GM18868 (cell line): Measurements from ENCODE around the gene ZYX.

Experiments
- ATAC-seq: cut with Tn5 transposase; IDR thresholded peaks from one replicate; pipeline ENCODE4 v1.9.1; 2021; ENCODE audit warnings: mild to moderate bottlenecking, moderate library complexity; ENCODE audit not compliant: unreplicated experiment

The ZYX gene

GRCh38 chr7:143380646-143381426 is at the start of gene ZYX:
ZYX (plus strand) TSS chr7:143381345; CDS start chr7:143381572, 227 bp downstream.
- ATAC-seq = peak; percentile 80

- no peak for ATAC-seq
Observed at GRCh38 chr7:143334244-143334643, 46.9 kb upstream of the ZYX start.

GRCh38 chr7:143337216-143337615 is 43.9 kb upstream of the ZYX start:
- ATAC-seq = no peak

GRCh38 chr7:143341842-143342241 is 39.3 kb upstream of the ZYX start:
- ATAC-seq = no peak

- ATAC-seq = no peak
Observed at GRCh38 chr7:143343596-143343995, 37.5 kb upstream of the ZYX start.

GRCh38 chr7:143345428-143345900 is 35.7 kb upstream of the ZYX start:
- ATAC-seq = peak; percentile 91

GRCh38 chr7:143346018-143346417 is 35.1 kb upstream of the ZYX start:
- no peak for ATAC-seq

GRCh38 chr7:143347950-143348349 is 33.2 kb upstream of the ZYX start:
- no peak for ATAC-seq

GRCh38 chr7:143351060-143351459 is 30.1 kb upstream of the ZYX start:
- ATAC-seq = no peak

- ATAC-seq = no peak
Observed at GRCh38 chr7:143351574-143351973, 29.6 kb upstream of the ZYX start.

GRCh38 chr7:143352531-143353002 is 28.6 kb upstream of the ZYX start:
- ATAC-seq = no peak

GRCh38 chr7:143354376-143354775 is 26.8 kb upstream of the ZYX start:
- ATAC-seq = no peak

GRCh38 chr7:143354965-143355364 is 26.2 kb upstream of the ZYX start:
- ATAC-seq = no peak

GRCh38 chr7:143355450-143356385 is 25.4 kb upstream of the ZYX start:
- ATAC-seq = no peak

GRCh38 chr7:143356414-143357050 is 24.6 kb upstream of the ZYX start:
- ATAC-seq = no peak

GRCh38 chr7:143358626-143359025 is 22.5 kb upstream of the ZYX start:
- ATAC-seq = no peak

GRCh38 chr7:143359771-143360353 is 21.3 kb upstream of the ZYX start:
- ATAC-seq = no peak

- no peak for ATAC-seq
Observed at GRCh38 chr7:143360788-143361551, 20.2 kb upstream of the ZYX start.

GRCh38 chr7:143361552-143362130 is 19.5 kb upstream of the ZYX start:
- ATAC-seq = no peak
